NCI-H524 (cell line): ENCODE measurements around the gene NME1.
"Not testable (repeated sequence)": the region's sequence is repeated elsewhere in the genome, so short reads cannot be mapped to it uniquely, and the experiment has no call there.

Experiments
- DNase-seq, 2 experiments: peaks; one replicate each; lab custom pipeline; 2025; lab: John Stamatoyannopoulos, UW

Gene NME1

GRCh38 chr17:51144266-51145022 is 8.9 kb upstream of the NME1 start:
- no peak for DNase-seq

- DNase-seq = no peak
These were observed 5.7 kb upstream of the NME1 start for GRCh38 chr17:51147650-51148049.

- no peak for DNase-seq
These were observed 4.2 kb upstream of the NME1 start for GRCh38 chr17:51149163-51149562.

- DNase-seq = no peak
These were observed 2.4 kb upstream of the NME1 start for GRCh38 chr17:51150932-51151331.

GRCh38 chr17:51152766-51153209 is 571 bp upstream of the NME1 start:
- DNase-seq = no peak

- DNase-seq = peak; percentile 16 to 36
These were observed 817 bp downstream of the NME1 start for GRCh38 chr17:51154176-51154575.

- peak in 1 of 2 experiments; percentile 66 for DNase-seq
These were observed 2.1 kb downstream of the NME1 start for GRCh38 chr17:51155416-51155815.

GRCh38 chr17:51159604-51160003 is 6.2 kb downstream of the NME1 start:
- no peak for DNase-seq

GRCh38 chr17:51161541-51161940 is 8.2 kb downstream of the NME1 start:
- no peak for DNase-seq

- peak; percentile 78 to 85 for DNase-seq
These were observed 11.7 kb downstream of the NME1 start for GRCh38 chr17:51164911-51165679.

GRCh38 chr17:51165680-51166197 is 12.4 kb downstream of the NME1 start:
- DNase-seq = peak; percentile 89 to 91

- DNase-seq = peak; percentile 89 to 92
These were observed 13.0 kb downstream of the NME1 start, which contains the start of gene NME2 for GRCh38 chr17:51166198-51166986. Gene NME2, plus strand, starts transcription at chr17:51166411. Its CDS starts 420 bp downstream, at chr17:51166831.

GRCh38 chr17:51166987-51167931 is 13.9 kb downstream of the NME1 start:
- peak; percentile 52 to 69 for DNase-seq

- no peak for DNase-seq
These were observed 16.0 kb downstream of the NME1 start for GRCh38 chr17:51169340-51169739.

- no peak for DNase-seq
These were observed 17.4 kb downstream of the NME1 start for GRCh38 chr17:51170736-51171135.

- not testable (repeated sequence) for DNase-seq
These were observed 18.7 kb downstream of the NME1 start for GRCh38 chr17:51172030-51172429.

GRCh38 chr17:51180486-51180885 is 27.1 kb downstream of the NME1 start:
- DNase-seq = peak; percentile 85 to 94

GRCh38 chr17:51184124-51184523 is 30.8 kb downstream of the NME1 start:
- no peak for DNase-seq

GRCh38 chr17:51185763-51186332 is 32.5 kb downstream of the NME1 start:
- no peak for DNase-seq

GRCh38 chr17:51188271-51188833 is 35.0 kb downstream of the NME1 start:
- no peak for DNase-seq
